Stimulated activated CD4-positive, alpha-beta T cell treated with anti-CD3 and anti-CD28 coated beads, Interleukin-1b, Interleukin-23, amount 100 ng/mL, for 1 hour (primary cell): ENCODE results near the gene ZBTB7B.

ENCODE experiments used
- DNase-seq, 2 donors: peaks; one replicate each; pipeline ENCODE4 v3.0.0-alpha.2; 2020; ENCODE audit warnings: low read depth in 2 of 2

Gene ZBTB7B

DNA sequence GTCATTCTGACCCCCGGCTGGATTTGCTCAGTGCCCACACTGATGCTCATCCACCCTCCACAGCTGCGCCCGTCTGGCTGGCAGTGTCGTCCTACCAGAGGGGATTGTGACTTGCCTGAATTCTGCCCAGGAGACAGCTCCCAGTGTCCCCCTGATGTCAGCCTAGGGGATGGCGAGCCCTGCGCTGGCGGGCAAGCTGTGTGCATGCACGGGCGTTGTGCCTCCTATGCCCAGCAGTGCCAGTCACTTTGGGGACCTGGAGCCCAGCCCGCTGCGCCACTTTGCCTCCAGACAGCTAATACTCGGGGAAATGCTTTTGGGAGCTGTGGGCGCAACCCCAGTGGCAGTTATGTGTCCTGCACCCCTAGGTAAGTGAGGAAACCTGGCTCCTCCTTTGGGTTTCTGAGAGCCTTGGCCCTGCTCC lies 55.2 kb downstream of the ZBTB7B start:
- DNase-seq, result no peak

DNA sequence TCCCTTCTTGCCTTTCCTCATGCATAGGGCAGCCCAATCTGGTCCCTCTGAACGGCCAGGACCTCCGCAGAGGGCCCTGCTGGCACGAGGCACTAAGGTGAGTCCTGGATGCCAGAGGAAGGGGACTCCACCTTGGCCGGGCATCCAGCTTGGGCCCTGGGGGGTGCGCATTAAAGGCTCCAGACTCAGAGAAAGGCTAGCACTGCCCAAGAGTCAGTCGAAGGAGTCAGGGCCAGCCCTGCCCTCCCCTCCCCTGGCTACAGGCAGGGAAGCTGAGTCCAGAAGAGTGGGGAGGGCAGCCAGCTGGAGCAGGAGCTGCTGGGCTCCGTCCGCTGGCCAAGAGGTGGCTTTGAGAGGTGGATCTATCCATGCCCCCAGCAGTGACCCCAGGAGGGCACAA lies 58.1 kb downstream of the ZBTB7B start:
- DNase-seq, result no peak

DNA sequence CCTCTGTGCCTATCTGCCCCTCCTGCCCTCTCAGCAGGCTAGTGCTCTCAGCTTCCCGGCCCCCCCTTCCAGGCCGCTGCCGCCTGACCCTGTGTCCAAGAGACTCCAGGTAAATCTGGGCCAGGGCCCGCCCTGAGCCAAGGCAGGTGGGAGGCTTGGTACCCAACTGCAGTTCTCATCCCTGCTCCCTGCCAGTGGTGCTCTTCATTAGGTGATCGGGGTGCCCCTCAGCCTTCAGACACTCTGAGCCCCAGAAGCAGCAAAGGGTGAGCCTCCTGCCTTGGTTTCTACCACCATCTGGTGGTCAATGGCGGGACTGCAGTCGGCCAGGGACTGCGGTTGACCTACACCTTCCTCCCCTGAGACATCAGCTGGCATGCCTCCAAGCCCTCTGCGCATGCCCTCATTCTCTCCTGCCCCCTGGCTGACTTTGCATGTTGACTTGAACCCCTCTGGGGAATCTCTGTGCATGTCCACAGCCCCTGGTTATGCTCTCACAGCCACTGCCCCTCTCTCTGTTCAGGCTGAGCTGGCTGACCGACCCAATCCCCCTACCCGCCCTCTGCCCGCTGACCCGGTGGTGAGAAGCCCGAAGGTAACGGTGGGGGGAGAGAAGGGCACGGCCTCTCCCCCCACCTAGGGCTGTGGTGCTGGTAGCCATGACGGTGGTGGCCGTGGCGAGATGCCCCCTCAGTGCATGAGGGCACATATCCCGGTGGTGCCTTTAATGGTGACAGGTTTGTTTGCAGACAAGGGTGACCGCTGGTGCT lies 59.0 kb downstream of the ZBTB7B start:
- peak; percentile 88 to 97 for DNase-seq

DNA sequence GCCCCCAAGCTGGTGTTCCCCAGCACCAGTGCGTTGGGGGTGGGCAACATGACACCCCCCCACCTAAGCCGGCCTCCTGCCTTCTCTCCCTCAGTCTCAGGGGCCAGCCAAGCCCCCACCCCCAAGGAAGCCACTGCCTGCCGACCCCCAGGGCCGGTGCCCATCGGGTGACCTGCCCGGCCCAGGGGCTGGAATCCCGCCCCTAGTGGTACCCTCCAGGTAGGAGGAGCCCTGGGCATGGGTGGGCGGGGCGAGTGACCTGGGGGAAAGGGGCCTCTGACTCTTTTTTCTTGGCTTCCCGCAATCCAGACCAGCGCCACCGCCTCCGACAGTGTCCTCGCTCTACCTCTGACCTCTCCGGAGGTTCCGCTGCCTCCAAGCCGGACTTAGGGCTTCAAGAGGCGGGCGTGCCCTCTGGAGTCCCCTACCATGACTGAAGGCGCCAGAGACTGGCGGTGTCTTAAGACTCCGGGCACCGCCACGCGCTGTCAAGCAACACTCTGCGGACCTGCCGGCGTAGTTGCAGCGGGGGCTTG lies 59.6 kb downstream of the ZBTB7B start:
- no peak for DNase-seq

DNA sequence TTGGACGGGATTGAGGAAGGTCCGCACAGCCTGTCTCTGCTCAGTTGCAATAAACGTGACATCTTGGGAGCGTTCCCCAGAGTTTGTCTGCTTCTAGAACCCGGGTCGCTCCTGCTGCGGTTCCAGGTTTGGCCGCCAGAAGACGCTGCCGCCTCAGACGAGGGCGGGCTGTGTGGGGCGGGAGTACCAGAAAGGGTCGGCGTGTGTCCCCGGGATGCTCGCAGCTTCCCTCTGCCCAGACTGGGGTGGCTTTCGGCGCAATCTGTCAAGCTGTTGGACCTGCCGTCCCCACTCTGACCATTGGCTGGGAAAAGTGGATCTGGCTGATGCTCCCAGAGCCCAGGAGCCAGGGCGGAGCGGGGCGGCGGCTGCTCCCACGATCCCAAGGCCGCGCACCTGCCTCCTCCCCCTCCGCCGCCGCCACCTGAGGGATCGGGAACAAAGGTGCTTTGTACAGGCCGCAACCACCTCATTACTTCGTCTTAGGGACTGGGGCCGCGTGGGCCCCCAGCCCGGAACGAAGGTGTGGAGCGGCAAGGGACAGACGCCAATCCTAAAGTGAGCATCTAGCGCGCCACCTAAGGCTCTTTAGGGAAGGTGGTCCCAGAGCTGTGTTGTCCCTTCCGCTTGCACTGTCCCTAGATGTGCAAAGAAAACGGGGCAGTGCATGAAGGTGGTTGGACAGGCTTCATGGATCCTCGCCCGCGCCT lies 60.3 kb downstream of the ZBTB7B start:
- peak in 1 of 2 donors; percentile 72 for DNase-seq

DNA sequence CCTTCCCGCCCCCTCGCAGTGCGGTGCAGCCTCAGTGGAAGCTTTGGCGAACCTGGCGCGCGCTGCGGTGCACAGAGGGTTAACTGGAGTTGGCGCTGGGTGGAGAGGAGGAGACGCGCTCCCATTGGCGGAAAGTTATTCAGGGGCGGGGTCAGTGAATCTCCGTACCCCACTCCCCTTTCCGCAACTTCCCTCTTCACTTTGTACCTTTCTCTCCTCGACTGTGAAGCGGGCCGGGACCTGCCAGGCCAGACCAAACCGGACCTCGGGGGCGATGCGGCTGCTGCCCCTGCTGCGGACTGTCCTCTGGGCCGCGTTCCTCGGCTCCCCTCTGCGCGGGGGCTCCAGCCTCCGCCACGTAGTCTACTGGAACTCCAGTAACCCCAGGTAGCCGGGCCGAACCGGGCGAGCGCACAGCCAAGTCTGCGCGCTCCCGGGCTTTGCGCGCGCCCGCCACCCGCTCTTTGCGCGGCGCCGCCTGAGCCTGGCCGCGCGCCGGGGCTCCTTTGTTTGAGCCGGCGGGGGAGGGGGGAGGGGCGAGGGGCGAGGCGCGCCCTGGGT lies 61.0 kb downstream of the ZBTB7B start, which contains the start of gene EFNA4:
EFNA4 (plus strand) TSS at position 191 of the 561 bp plus-strand sequence; CDS start at position 275, 84 bp downstream.
- DNase-seq, result peak; percentile 54 to 61

DNA sequence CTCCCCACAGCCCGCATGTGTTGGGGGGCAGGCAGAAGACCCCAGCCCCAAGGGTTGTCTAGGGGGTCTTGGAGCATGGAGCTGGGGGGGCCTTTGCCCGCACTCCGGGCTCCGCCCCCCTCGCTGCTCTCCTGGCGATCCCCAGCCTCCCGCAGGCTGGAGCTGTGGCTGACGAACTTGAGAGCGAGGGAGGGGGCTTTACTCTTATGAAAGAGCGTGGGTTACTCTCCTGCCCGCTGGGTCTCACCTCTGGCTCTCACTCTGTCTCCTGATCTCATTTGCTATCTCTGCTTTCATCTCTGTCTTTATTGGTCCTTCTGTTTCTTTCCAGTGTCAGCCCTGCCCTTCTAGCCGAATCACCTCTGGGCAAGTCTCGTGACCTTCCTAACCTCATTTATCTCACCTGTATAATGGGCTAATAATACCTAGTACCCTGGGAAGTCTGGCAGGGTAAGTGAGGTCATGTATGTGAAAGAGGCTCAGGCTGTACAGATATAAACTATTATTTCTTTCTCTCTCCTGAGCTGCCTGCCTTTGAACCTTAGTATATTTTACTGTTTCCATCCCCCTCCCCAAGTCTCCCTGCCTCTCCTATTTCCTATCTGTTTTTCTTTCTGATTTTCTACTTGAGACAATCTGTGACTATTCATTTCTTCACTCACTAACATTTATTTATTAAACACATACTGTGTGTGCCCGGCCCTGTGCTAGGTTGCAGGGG lies 61.7 kb downstream of the ZBTB7B start:
- DNase-seq, result no peak

DNA sequence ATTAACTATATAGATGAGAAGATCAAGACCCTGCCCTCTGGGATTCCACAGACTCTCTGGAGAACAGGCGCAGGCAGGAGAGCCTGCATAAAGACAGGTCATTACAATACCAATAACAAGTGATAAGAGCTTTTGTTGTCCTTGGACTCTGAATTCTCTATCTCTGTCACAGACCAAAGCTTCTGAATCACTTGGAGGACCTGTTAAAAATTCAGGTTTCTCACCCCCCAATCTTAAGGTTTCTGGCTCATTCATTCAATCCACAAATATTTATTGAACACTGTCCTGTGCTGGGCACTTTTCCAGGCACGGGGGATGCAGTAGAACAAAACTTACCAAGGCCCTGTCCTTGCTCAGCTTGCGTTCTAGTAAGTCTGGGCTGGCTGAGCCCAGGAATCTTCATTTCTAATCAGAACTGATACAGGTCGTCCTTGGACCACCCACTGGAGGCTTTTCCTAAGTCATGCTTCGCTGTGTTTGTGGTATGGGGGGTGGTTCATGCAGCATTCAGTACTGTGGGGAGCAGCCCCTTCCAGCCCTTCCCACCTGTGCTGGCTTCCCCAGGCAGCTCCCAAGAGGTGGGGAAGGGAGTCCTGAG lies 62.3 kb downstream of the ZBTB7B start:
- no peak for DNase-seq

DNA sequence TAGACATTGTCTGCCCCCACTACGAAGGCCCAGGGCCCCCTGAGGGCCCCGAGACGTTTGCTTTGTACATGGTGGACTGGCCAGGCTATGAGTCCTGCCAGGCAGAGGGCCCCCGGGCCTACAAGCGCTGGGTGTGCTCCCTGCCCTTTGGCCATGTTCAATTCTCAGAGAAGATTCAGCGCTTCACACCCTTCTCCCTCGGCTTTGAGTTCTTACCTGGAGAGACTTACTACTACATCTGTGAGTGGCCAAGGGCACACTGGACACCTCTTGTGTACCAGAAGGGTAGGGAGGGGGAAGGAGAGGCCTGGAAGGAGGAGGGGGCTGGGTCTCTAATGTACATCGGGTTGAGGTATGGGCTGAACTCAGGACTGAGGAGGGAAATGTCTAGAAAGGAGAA lies 64.2 kb downstream of the ZBTB7B start:
- no peak for DNase-seq
